GM18526 (cell line): ENCODE results near the gene DNHD1.

ENCODE experiments used
- POLR2A ChIP-seq: IDR thresholded peaks from 3 replicates; pipeline ENCODE4 v1.6.1; 2011; ENCODE audit not compliant: insufficient read length; ENCODE audit errors: extremely low read depth

The DNHD1 gene

GRCh38 chr11:6604081-6604626 lies 107.1 kb downstream of the DNHD1 start:
- no peak for TF ChIP-seq POLR2A

- TF ChIP-seq POLR2A, result no peak
Observed at GRCh38 chr11:6604790-6605189, 107.7 kb downstream of the DNHD1 start.

- TF ChIP-seq POLR2A, result peak; percentile 34
Observed at GRCh38 chr11:6606471-6607189, 109.5 kb downstream of the DNHD1 start.

- TF ChIP-seq POLR2A, result no peak
Observed at GRCh38 chr11:6607190-6607795, 110.2 kb downstream of the DNHD1 start.

- no peak for TF ChIP-seq POLR2A
Observed at GRCh38 chr11:6608011-6608410, 110.9 kb downstream of the DNHD1 start.

- TF ChIP-seq POLR2A, result no peak
Observed at GRCh38 chr11:6608726-6609501, 111.8 kb downstream of the DNHD1 start.

- no peak for TF ChIP-seq POLR2A
Observed at GRCh38 chr11:6609502-6610015, 112.5 kb downstream of the DNHD1 start.

GRCh38 chr11:6610591-6610990 lies 113.5 kb downstream of the DNHD1 start:
- no peak for TF ChIP-seq POLR2A

GRCh38 chr11:6611092-6611962 lies 114.2 kb downstream of the DNHD1 start:
- peak; percentile 12 for TF ChIP-seq POLR2A

- TF ChIP-seq POLR2A, result no peak
Observed at GRCh38 chr11:6611963-6612212, 114.8 kb downstream of the DNHD1 start.

GRCh38 chr11:6612213-6613041 lies 115.3 kb downstream of the DNHD1 start, which contains the start of gene TAF10:
Gene TAF10 (minus strand): TSS chr11:6612216. CDS start chr11:6612189, 27 bp downstream.
- peak; percentile 78 for TF ChIP-seq POLR2A

GRCh38 chr11:6613496-6613895 lies 116.4 kb downstream of the DNHD1 start:
- no peak for TF ChIP-seq POLR2A

- no peak for TF ChIP-seq POLR2A
Observed at GRCh38 chr11:6614446-6614845, 117.4 kb downstream of the DNHD1 start.

- no peak for TF ChIP-seq POLR2A
Observed at GRCh38 chr11:6615046-6615445, 118.0 kb downstream of the DNHD1 start.
